HCT116 (cell line): ENCODE data around the gene PGC. TPM values are rescaled to one million over a fixed set of nuclear protein-coding genes. Genes with fewer than 3 reads are reported as not detected.

Experiments used
- ATAC-seq: fragments of 200-7000 bp; cut with Tn5 transposase; 2 replicates; pipeline ENCODE4 v1.9.1; 2020; ENCODE audit warnings: mild to moderate bottlenecking, moderate library complexity
- BruUV-seq: library from RNA; stranded (reverse); fragments of 400-500 nt; replicated peaks from 2 replicates; lab custom pipeline; 2021; lab: Mats Ljungman, UMichigan
- CTCF ChIA-PET: fragments of 300-600 bp; sonication (Branson Sonifier 250); formaldehyde crosslinking; loops from one replicate; lab custom pipeline; 2021; ENCODE audit warnings: antibody characterized with exemption; lab: Charles Lee
- POLR2A ChIA-PET: fragments of 300-600, 350-600 bp; sonication (Branson Sonifier 250); formaldehyde crosslinking; loops from one replicate; lab custom pipeline; 2021; ENCODE audit warnings: antibody characterized with exemption; lab: Charles Lee
- RAD21 ChIA-PET, 2 experiments: fragments of 300-600 bp; sonication (Branson Sonifier 250); formaldehyde crosslinking; loops; one replicate each; lab custom pipeline; 2023; ENCODE audit warnings: low total read pairs in 2 of 2; ENCODE audit not compliant: uncharacterized antibody in 2 of 2, unreplicated experiment in 2 of 2, low non-redundant PET in 1 of 2; lab: Charles Lee
- DNase-seq: peaks from one replicate; pipeline ENCODE4 v3.0.0-alpha.2; 2010; ENCODE audit warnings: low read depth, low spot score
- H2AFZ ChIP-seq: fragments of 200-600 bp; shearing (Covaris generic), sonication (generic); 2 replicates; pipeline ENCODE4 v1.6.1; 2017; ENCODE audit warnings: low read depth, mixed run types, mixed read lengths, antibody characterized with exemption, low read length; ENCODE audit not compliant: poor library complexity, severe bottlenecking
- H3K27ac ChIP-seq: 2 replicates; pipeline ENCODE4 v1.5.1; 2012; ENCODE audit warnings: low read depth, low read length
- H3K27me3 ChIP-seq: fragments of 200-600 bp; sonication (generic); 2 replicates; pipeline ENCODE4 v1.6.1; 2016; ENCODE audit warnings: mixed run types, low read length, mixed read lengths; ENCODE audit not compliant: insufficient read depth
- H3K36me3 ChIP-seq, 2 experiments: fragments of 200-500 bp in 1 of 2; fragments of 200-600 bp in 1 of 2; sonication (Bioruptor generic) in 1 of 2; sonication (generic) in 1 of 2; 2 replicates each; pipeline versions ENCODE4 v1.5.1 to v1.6.1; 2014 to 2016; ENCODE audit warnings: low read length in 2 of 2, inconsistent platforms in 1 of 2, mixed read lengths in 1 of 2, mixed run types in 1 of 2; ENCODE audit not compliant: insufficient read depth in 2 of 2, control insufficient read depth in 1 of 2
- H3K4me1 ChIP-seq, 2 experiments: fragments of 200-600 bp in 1 of 2; sonication (generic) in 1 of 2; 2 replicates each; pipeline versions ENCODE4 v1.5.1 to v1.6.1; 2012 to 2017; ENCODE audit warnings: low read length in 2 of 2, inconsistent platforms in 1 of 2, mild to moderate bottlenecking in 1 of 2, mixed read lengths in 1 of 2, mixed run types in 1 of 2, moderate library complexity in 1 of 2; ENCODE audit not compliant: insufficient read depth in 2 of 2, control insufficient read depth in 1 of 2
- H3K4me2 ChIP-seq: fragments of 200-600 bp; sonication (generic); 2 replicates; pipeline ENCODE4 v1.6.1; 2017; ENCODE audit warnings: mixed run types, low read length, mixed read lengths
- H3K4me3 ChIP-seq, 2 experiments: fragments of 200-600 bp in 1 of 2; sonication (generic) in 1 of 2; replicated peaks in 1 of 2; 2 replicates each; pipeline ENCODE4 v1.5.1; 2011 to 2016; ENCODE audit warnings: low read length in 2 of 2, control low read depth in 1 of 2, low read depth in 1 of 2, mild to moderate bottlenecking in 1 of 2, mixed read lengths in 1 of 2, mixed run types in 1 of 2
- H3K79me2 ChIP-seq: fragments of 200-600 bp; sonication (generic); 2 replicates; pipeline ENCODE4 v1.6.1; 2017; ENCODE audit warnings: mild to moderate bottlenecking, mixed run types, low read length, moderate library complexity, mixed read lengths; ENCODE audit not compliant: insufficient read depth
- H3K9ac ChIP-seq: fragments of 200-600 bp; sonication (generic); 2 replicates; pipeline ENCODE4 v1.6.1; 2016; ENCODE audit warnings: low read length, mixed read lengths
- H3K9me2 ChIP-seq: fragments of 200-600 bp; sonication (generic), shearing (Covaris generic); 2 replicates; pipeline ENCODE4 v1.6.1; 2017; ENCODE audit warnings: mixed run types, mild to moderate bottlenecking, moderate library complexity; ENCODE audit not compliant: insufficient read depth
- H3K9me3 ChIP-seq, 2 experiments: fragments of 200-500 bp in 1 of 2; fragments of 200-600 bp in 1 of 2; sonication (Bioruptor generic) in 1 of 2; sonication (generic) in 1 of 2; 2 replicates each; pipeline ENCODE4 v1.6.1; 2014 to 2017; ENCODE audit warnings: low read length in 2 of 2, mixed read lengths in 2 of 2, inconsistent platforms in 1 of 2, low read depth in 1 of 2, mild to moderate bottlenecking in 1 of 2, mixed run types in 1 of 2, moderate library complexity in 1 of 2; ENCODE audit not compliant: control insufficient read depth in 1 of 2, insufficient read depth in 1 of 2
- H4K20me1 ChIP-seq: fragments of 200-600 bp; sonication (generic), shearing (Covaris generic); 2 replicates; pipeline ENCODE4 v1.6.1; 2017; ENCODE audit warnings: mixed run types, mild to moderate bottlenecking, moderate library complexity; ENCODE audit not compliant: insufficient read depth
- ATF3 ChIP-seq: IDR thresholded peaks from 2 replicates; pipeline ENCODE4 v1.6.1; 2012
- CBX3 ChIP-seq: IDR thresholded peaks from 2 replicates; pipeline ENCODE4 v1.6.1; 2012; ENCODE audit warnings: low read depth
- CEBPB ChIP-seq: IDR thresholded peaks from 2 replicates; pipeline ENCODE4 v1.6.1; 2012; ENCODE audit warnings: low read depth
- EZH2 ChIP-seq: fragments of 200-600 bp; sonication (generic); IDR thresholded peaks from 2 replicates; pipeline ENCODE4 v1.6.1; 2017; ENCODE audit warnings: antibody characterized with exemption, mixed run types
- FOSL1 ChIP-seq: IDR thresholded peaks from 2 replicates; pipeline ENCODE4 v1.6.1; 2012; ENCODE audit warnings: low read depth
- MAX ChIP-seq: IDR thresholded peaks from 2 replicates; pipeline ENCODE4 v1.6.1; 2012
- POLR2A ChIP-seq: IDR thresholded peaks from 2 replicates; pipeline ENCODE4 v1.7.0; 2011; ENCODE audit warnings: borderline replicate concordance; ENCODE audit not compliant: insufficient read depth, insufficient read length; ENCODE audit errors: extremely low read depth
- POLR2AphosphoS5 ChIP-seq: IDR thresholded peaks from 2 replicates; pipeline ENCODE4 v1.6.1; 2011; ENCODE audit warnings: mild to moderate bottlenecking, low read depth, low read length, moderate library complexity
- RAD21 ChIP-seq: IDR thresholded peaks from 2 replicates; pipeline ENCODE4 v1.6.1; 2012; ENCODE audit warnings: low read depth, mild to moderate bottlenecking
- SIN3A ChIP-seq: IDR thresholded peaks from 2 replicates; pipeline ENCODE4 v1.6.1; 2012; ENCODE audit warnings: low read depth
- SP1 ChIP-seq: IDR thresholded peaks from 2 replicates; pipeline ENCODE4 v1.6.1; 2012; ENCODE audit warnings: low read depth
- YY1 ChIP-seq: IDR thresholded peaks from 2 replicates; pipeline ENCODE4 v1.6.1; 2011; ENCODE audit warnings: low read length, low read depth, moderate library complexity, mild to moderate bottlenecking; ENCODE audit not compliant: insufficient replicate concordance; ENCODE audit errors: extremely low read depth
- ZBTB33 ChIP-seq: IDR thresholded peaks from 2 replicates; pipeline ENCODE4 v1.6.1; 2011; ENCODE audit warnings: mild to moderate bottlenecking, low read length, moderate library complexity; ENCODE audit not compliant: insufficient replicate concordance; ENCODE audit errors: extremely low read depth
- ZNF274 ChIP-seq: fragments of 200-500 bp; sonication (Bioruptor generic); IDR thresholded peaks from 2 replicates; pipeline ENCODE4 v1.6.1; 2014; ENCODE audit warnings: mild to moderate bottlenecking, low read depth, low read length, inconsistent platforms
- intact Hi-C: fragments of 100-400 bp; cut with micrococcal nuclease; formaldehyde crosslinking; loops from 2 replicates; pipeline ENCODE4 v1.10.0; 2022
- total RNA-seq: library from RNA; stranded (reverse); gene quantifications from one replicate; pipeline ENCODE4 v1.2.1, GENCODE V29; 2021; ENCODE audit not compliant: unreplicated experiment

The PGC gene
- total RNA-seq, 1 experiment from 2014 or later, result 1.2 TPM

- TF ChIP-seq ZNF274 (no peak), ATF3 (no peak), YY1 (no peak)
- TF ChIP-seq, all 23 proteins: peak for 0
Measured at GRCh38 chr6:41750374-41750773, 3.2 kb upstream of the PGC start (continued).

- Histone ChIP-seq H3K27ac (no peak overlapping the region), H3K27me3 (no peaks in the 10 kb centered on the region), H3K36me3 (no peaks in the 10 kb centered on the region), H3K4me1 (no peaks in the 10 kb centered on the region), H3K4me3 (no peak overlapping the region), H3K9me2 (no peaks in the 10 kb centered on the region), H4K20me1 (no peaks in the 10 kb centered on the region), H2AFZ (no peak overlapping the region), H3K9me3 (no peaks in the 10 kb centered on the region), H3K4me2 (no peak overlapping the region), H3K79me2 (no peaks in the 10 kb centered on the region), H3K9ac (no peak overlapping the region)
- intact Hi-C loops, result no loop called here
- no peak for ATAC-seq
- CTCF ChIA-PET, result no interaction called here
- DNase-seq, result no peak
- no TSS peak for BruUV-seq
- no peak for TF ChIP-seq POLR2AphosphoS5
- TF ChIP-seq RAD21, result no peak
- no peak for TF ChIP-seq FOSL1
- no peak for TF ChIP-seq YY1
- TF ChIP-seq EZH2, result no peak
- TF ChIP-seq MAX, result no peak
- TF ChIP-seq CBX3, result no peak
- TF ChIP-seq ZBTB33, result no peak
- TF ChIP-seq SIN3A, result no peak
- TF ChIP-seq CEBPB, result no peak
- TF ChIP-seq POLR2A, result no peak
- TF ChIP-seq SP1, result no peak
- RAD21 ChIA-PET, result no interaction called here
- POLR2A ChIA-PET, result no interaction called here
Measured at GRCh38 chr6:41748542-41748941, 1.3 kb upstream of the PGC start.
